Epithelial cell of proximal tubule (primary cell): Measurements from ENCODE around the gene DLG1. TPM values are rescaled to one million over a fixed set of nuclear protein-coding genes. Genes with fewer than 3 reads are reported as not detected.
"Not testable (repeated sequence)": the region's sequence is repeated elsewhere in the genome, so short reads cannot be mapped to it uniquely, and the experiment has no call there.

Source experiments
- DNase-seq: peaks from one replicate; pipeline ENCODE4 v3.0.0-alpha.2; 2011; ENCODE audit warnings: low read depth
- H3K4me3 ChIP-seq: 2 replicates; pipeline ENCODE4 v1.5.1; 2011; ENCODE audit warnings: low read depth, mild to moderate bottlenecking, low read length
- CTCF ChIP-seq: conservative IDR thresholded peaks from 2 replicates; pipeline ENCODE4 v1.5.1; 2012; ENCODE audit warnings: low read depth, mild to moderate bottlenecking, low read length
- total RNA-seq: library from RNA; depleted of rRNA; stranded (reverse); fragments of >200 nt; gene quantifications from 2 replicates; pipeline ENCODE4 v1.2.3, GENCODE V29; 2015

DLG1 gene
- total RNA-seq, 1 donor from 2014 or later, result 67.6 TPM

GRCh38 chr3:197222937-197223370 lies 75.5 kb downstream of the DLG1 start:
- TF ChIP-seq CTCF, result no peak
- DNase-seq, result no peak
- no peak overlapping the region for H3K4me3 ChIP-seq

GRCh38 chr3:197219619-197220018 lies 78.8 kb downstream of the DLG1 start:
- no peak for DNase-seq
- H3K4me3 ChIP-seq, result no peak overlapping the region
- no peak for TF ChIP-seq CTCF

- H3K4me3 ChIP-seq, result no peak overlapping the region
- TF ChIP-seq CTCF, result no peak
- no peak for DNase-seq
Measured at GRCh38 chr3:197218210-197218609, 80.2 kb downstream of the DLG1 start.

GRCh38 chr3:197216914-197217313 lies 81.5 kb downstream of the DLG1 start:
- no peak for DNase-seq
- no peak overlapping the region for H3K4me3 ChIP-seq
- TF ChIP-seq CTCF, result no peak

- DNase-seq, result no peak
- no peak overlapping the region for H3K4me3 ChIP-seq
- no peak for TF ChIP-seq CTCF
Measured at GRCh38 chr3:197216169-197216860, 82.1 kb downstream of the DLG1 start.

- no peak for DNase-seq
- H3K4me3 ChIP-seq, result no peak overlapping the region
- no peak for TF ChIP-seq CTCF
Measured at GRCh38 chr3:197212290-197212689, 86.1 kb downstream of the DLG1 start.

- not testable (repeated sequence) for H3K4me3 ChIP-seq, DNase-seq
Measured at GRCh38 chr3:197211698-197212097, 86.7 kb downstream of the DLG1 start.
